GM18498 (cell line): ENCODE measurements around the gene KLRD1.
"Not testable (repeated sequence)": the region's sequence is repeated elsewhere in the genome, so short reads cannot be mapped to it uniquely, and the experiment has no call there.

Experiments
- ATAC-seq: cut with Tn5 transposase; IDR thresholded peaks from one replicate; pipeline ENCODE4 v1.9.1; 2021; ENCODE audit warnings: mild to moderate bottlenecking, moderate library complexity; ENCODE audit not compliant: unreplicated experiment

KLRD1 gene

DNA sequence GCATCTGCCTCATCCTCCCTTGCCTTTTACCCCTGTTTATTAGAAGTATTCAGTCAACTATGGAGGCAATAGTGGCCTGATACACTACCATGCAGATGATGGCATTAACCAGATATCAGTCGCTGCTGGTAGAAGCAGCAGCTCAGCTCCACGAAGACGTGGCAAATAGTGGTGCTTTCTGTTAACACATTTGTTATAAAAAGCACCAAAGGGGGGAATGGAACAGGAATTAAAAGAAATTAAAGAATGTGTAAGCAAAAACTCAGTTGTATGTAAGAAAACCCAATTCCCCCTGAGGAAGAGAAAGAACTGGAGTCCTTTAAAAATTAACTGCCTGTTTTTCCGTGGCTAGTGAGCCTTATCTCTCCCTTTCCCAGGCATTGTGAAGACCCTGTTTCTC lies 60.0 kb downstream of the KLRD1 start:
- not testable (repeated sequence) for ATAC-seq

- no peak for ATAC-seq
Measured at GRCh38 chr12:10368206-10369171, 60.8 kb downstream of the KLRD1 start.

DNA sequence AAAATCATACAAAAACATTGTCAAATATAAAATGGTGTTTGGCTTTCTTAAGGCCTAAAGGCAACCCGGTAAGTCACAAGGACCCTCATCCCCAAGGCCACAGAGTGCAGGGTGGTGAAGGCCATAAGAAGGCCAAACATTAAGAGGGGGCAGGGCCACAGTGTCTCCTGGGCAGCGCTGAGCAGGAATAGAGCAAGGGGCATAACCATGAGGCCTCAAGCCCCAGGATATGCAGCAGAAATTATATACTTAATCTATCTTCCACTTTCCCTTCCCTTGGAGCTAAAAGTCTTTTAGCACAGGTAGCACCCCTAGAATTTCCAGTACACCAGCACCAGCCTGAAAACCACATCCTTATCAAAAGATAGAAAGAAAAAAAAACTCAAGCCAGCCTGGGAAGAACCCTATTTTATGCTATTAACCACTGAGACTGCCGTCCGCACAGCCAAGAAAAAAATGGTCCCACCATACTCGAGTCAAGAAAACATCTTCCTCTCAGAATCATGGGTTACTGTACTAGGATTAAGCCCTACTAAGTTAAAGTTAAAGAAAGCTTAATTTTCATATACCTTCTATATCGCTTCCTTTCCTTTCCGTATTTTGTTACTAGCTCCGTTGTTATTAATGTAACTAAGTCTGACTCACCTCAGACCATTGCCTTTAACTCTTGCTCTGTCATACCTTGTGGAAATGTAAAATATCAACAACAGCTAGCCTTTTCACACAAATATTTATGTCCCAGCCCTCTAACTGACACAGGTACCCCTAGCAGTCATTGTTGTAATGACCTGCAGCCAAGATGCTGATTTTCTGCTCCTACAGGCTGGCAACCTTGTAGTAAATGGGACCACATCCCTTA lies 62.1 kb downstream of the KLRD1 start:
- ATAC-seq: no peak

DNA sequence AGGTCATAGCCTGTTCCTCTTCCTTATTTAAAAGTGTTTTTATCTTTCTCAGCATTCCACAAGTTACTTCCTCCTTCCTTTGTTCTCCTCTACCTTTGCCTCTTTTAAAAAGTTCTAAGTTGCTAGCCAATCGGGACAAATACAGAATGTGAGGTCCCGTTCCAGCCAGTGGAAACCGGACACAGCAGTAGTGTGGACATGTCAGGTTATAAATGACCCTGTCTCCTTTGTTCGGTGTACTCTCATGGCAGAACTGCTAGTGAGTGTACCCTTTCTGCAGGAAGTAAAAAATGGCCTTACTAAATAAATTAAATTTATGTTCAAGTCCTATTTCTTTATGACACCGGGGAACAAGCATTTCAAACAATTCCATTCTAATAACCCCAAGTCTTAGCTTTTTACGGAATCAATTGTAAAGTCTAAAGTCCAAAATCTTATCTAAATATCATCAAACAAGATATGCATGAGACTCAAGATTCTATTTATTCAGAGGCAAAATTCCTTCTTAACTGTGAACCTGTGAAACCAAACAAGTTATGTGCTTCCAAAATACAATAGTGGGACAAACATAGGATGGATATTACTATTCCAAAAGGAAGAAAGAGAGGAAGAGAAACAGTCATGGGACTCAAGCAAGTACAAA lies 64.3 kb downstream of the KLRD1 start:
- ATAC-seq: not testable (repeated sequence)

- ATAC-seq: no peak
Measured at GRCh38 chr12:10372559-10372958, 64.9 kb downstream of the KLRD1 start.

GRCh38 chr12:10374624-10375018 lies 67.0 kb downstream of the KLRD1 start:
- ATAC-seq: no peak

DNA sequence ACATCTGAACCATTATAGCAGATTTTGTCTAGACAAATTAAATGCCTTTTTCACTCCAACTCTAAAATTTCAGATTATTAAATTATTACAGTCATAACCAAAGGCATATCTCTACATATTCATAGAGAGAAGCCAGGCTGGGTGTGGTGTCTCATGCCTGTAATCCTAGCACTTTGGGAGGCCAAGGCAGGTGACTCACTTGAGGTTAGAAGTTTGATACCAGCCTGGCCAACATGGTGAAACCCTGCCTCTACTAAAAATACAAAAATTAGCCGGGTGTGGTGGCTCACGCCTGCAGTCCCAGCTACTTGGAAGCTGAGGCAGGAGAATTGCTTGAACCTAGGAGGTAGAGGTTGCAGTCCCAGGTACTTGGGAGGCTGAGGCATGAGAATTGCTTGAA lies 71.1 kb downstream of the KLRD1 start:
- not testable (repeated sequence) for ATAC-seq
